Measurements from ENCODE around the gene TFDP1.

DNA sequence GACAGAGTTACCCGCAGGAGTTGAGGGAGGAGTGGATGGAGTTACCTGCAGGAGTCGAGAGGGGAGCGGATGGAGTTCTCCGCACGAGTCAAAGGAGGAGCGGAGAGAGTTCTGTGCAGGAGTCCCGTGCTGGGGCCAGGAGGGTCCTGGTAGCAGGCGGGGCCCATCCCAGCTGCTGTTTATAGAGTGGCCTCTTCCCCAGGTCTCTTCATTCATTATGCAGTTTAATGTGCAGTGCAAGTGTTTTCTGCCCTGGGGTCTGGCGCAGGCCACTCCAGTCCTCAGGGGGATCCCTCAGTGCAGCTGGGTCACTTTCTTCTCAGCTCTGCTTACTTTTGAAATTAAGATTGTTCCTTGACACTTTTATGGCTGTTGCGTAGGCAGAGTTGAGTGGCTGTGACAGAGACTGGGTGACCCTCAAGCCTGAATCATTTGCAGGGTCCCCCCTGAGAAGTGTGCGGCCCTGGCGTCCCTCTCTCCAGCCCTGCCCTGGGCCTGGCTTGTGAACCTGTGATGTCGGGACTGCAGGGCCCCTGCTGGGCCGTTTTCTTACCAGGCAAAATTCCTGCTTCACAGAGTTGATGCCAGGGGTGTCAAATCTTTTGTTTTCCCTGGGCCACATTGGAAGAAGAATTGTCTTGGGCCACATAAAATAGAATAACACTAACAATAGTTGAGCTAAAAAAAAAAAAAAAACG lies 17.9 kb downstream of the TFDP1 start:
- TF ChIP-seq CTCF (conservative IDR thresholded peaks at IDR 0.05) (no peak), EZH2 (IDR thresholded peaks at IDR 0.05; ENCODE audit: low read depth) (no peak)
